Chondrocyte (in vitro differentiated cells): ENCODE results near the gene NID1. TPM values are rescaled to one million over a fixed set of nuclear protein-coding genes. Genes with fewer than 3 reads are reported as not detected.
"Not testable (repeated sequence)": the region's sequence is repeated elsewhere in the genome, so short reads cannot be mapped to it uniquely, and the experiment has no call there.

Source experiments
- DNase-seq: peaks from one replicate; pipeline ENCODE4 v3.0.0; 2021; ENCODE audit warnings: mixed read lengths, low spot score
- H3K27ac Mint-ChIP-seq: one replicate; pipeline ENCODE4 v1.8.0; 2021; ENCODE audit warnings: mild to moderate bottlenecking, moderate library complexity, mixed read lengths; ENCODE audit not compliant: unreplicated experiment
- H3K27me3 Mint-ChIP-seq: 2 replicates; pipeline ENCODE4 v1.8.0; 2021; ENCODE audit warnings: low read depth, mixed read lengths
- H3K36me3 Mint-ChIP-seq: 2 replicates; pipeline ENCODE4 v1.8.0; 2021; ENCODE audit warnings: low read depth, mixed read lengths
- H3K4me1 Mint-ChIP-seq: 2 replicates; pipeline ENCODE4 v1.8.0; 2021; ENCODE audit warnings: low read depth, mild to moderate bottlenecking, mixed read lengths
- H3K4me3 Mint-ChIP-seq: one replicate; pipeline ENCODE4 v1.8.0; 2021; ENCODE audit warnings: mild to moderate bottlenecking, moderate library complexity, mixed read lengths; ENCODE audit not compliant: unreplicated experiment
- H3K9me3 Mint-ChIP-seq: 2 replicates; pipeline ENCODE4 v1.8.0; 2021; ENCODE audit warnings: low read depth, mixed read lengths
- CTCF ChIP-seq: fragments of 200-600 bp; sonication (generic); IDR thresholded peaks from 2 replicates; pipeline ENCODE4 v1.5.0; 2021; ENCODE audit warnings: antibody characterized with exemption, mild to moderate bottlenecking, moderate library complexity
- total RNA-seq: library from RNA; stranded (reverse); gene quantifications from 3 replicates; pipeline ENCODE4 v1.2.1, GENCODE V29; 2021

The NID1 gene
- total RNA-seq, 1 donor from 2014 or later: 99.1 TPM

GRCh38 chr1:236098267-236098666 lies 33.4 kb upstream of the NID1 start:
- Mint-ChIP-seq H3K9me3 (peaks cover 6% of the 10 kb centered on the region), H3K4me3 (no peak overlapping the region), H3K4me1 (peaks cover 6% of the 10 kb centered on the region), H3K27me3 (peaks cover 2% of the 10 kb centered on the region), H3K27ac (no peak overlapping the region), H3K36me3 (peaks cover 4% of the 10 kb centered on the region)
- no peak for DNase-seq
- TF ChIP-seq CTCF: no peak

GRCh38 chr1:236096660-236097482 lies 32.0 kb upstream of the NID1 start:
- not testable (repeated sequence) for H3K36me3 Mint-ChIP-seq, H3K9me3 Mint-ChIP-seq, H3K4me1 Mint-ChIP-seq, H3K27me3 Mint-ChIP-seq, H3K4me3 Mint-ChIP-seq
- H3K27ac Mint-ChIP-seq: peak overlapping the region; percentile 82
- DNase-seq: peak; percentile 100

- Mint-ChIP-seq H3K9me3 (peaks cover 6% of the 10 kb centered on the region), H3K27ac (no peak overlapping the region), H3K4me3 (no peak overlapping the region), H3K36me3 (peaks cover 4% of the 10 kb centered on the region), H3K27me3 (peaks cover 2% of the 10 kb centered on the region), H3K4me1 (peaks cover 6% of the 10 kb centered on the region)
- TF ChIP-seq CTCF: no peak
- DNase-seq: no peak
These were observed 31.0 kb upstream of the NID1 start for GRCh38 chr1:236095705-236096520.

GRCh38 chr1:236092899-236093298 lies 28.0 kb upstream of the NID1 start:
- no peak for DNase-seq
- Mint-ChIP-seq H3K9me3 (peaks cover 6% of the 10 kb centered on the region), H3K27ac (no peak overlapping the region), H3K27me3 (peaks cover 2% of the 10 kb centered on the region), H3K36me3 (peaks cover 4% of the 10 kb centered on the region), H3K4me3 (no peak overlapping the region), H3K4me1 (peaks cover 2% of the 10 kb centered on the region)
- TF ChIP-seq CTCF: no peak

- Mint-ChIP-seq H3K27ac (no peak overlapping the region), H3K4me3 (no peak overlapping the region), H3K9me3 (peaks cover 9% of the 10 kb centered on the region), H3K36me3 (peaks cover 2% of the 10 kb centered on the region), H3K4me1 (no peaks in the 10 kb centered on the region), H3K27me3 (peaks cover 2% of the 10 kb centered on the region)
- no peak for DNase-seq
- no peak for TF ChIP-seq CTCF
These were observed 27.0 kb upstream of the NID1 start for GRCh38 chr1:236091933-236092318.
